Stimulated activated CD4-positive, alpha-beta T cell treated with anti-CD3 and anti-CD28 coated beads, Interleukin-1b, Interleukin-23, amount 100 ng/mL, for 24 hours (primary cell): ENCODE measurements around the gene REXO4.
A peak's percentile ranks its signal among the peaks of the same experiment; 100 is the strongest.
"Not testable (repeated sequence)": the region's sequence is repeated elsewhere in the genome, so short reads cannot be mapped to it uniquely, and the experiment has no call there.

Experiments used
- DNase-seq, 4 experiments: peaks; one replicate each; pipeline ENCODE4 v3.0.0-alpha.2; 2020; ENCODE audit warnings: low read depth in 4 of 4, low spot score in 1 of 4

The REXO4 gene

DNA sequence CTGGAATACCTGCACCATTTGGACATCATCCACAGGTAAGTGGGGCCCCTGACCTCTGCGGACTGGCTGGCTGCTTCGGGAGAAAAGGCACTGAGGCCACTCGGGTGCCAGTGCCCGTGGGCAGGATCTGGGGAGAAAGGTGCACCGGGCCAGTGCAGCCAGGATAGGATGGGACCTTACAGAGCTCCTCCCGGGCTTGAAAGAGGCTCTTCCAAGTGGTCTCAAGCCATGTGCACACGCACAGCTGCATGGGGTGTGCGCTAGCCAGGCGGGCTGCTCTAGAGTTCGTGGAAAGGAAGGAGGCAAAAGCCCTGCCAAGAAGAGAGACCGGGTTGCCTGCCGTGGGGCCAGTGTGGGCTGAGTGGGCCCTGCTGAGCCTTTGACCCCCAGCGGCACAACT, 28.2 kb downstream of the REXO4 start:
- no peak for DNase-seq

DNA sequence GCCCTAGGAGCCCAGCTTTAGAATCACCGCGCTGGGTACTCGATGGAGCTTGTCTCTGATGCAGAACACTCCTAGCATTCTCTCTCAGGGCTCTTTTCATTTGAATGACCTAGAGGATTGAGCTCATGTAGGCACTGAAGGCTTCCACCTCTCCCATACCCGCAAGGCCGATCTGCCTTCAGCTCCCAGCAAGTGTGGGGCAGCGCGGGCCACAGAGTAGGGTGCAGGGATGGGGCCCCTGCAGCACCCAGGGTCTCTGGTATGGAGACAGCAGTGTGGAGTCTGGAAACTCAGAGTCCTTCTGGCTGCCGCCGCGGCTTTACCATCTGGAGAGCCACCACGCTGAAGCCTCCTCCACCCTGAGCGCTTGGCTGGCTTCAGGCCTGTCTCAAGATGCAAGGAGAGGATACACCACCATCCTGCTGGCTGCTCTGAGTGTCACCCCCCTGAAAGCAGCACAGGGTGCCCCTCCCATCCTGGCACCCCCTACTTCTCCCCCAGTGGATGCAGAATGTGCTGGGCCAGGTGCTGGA, 28.7 kb downstream of the REXO4 start:
- no peak for DNase-seq

DNA sequence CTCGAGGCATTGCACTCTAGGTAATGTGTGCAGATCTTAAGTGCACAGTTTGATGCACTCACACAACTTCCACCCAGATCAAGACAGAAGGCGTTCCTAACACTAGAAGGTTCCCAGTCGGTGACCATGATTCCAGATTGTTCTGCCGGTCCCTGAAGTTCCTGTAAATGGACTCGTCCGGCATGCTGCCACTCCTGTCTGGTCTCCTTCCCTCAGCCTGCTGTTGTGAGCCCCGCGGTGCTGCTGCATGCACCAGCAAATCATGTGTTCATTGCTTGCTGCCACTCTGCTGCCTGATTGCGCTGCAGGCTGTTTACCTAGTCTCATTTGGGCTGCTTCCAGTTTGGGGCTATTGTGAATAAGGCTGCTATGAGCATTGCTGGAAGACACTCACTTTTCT, 30.1 kb downstream of the REXO4 start:
- no peak for DNase-seq

DNA sequence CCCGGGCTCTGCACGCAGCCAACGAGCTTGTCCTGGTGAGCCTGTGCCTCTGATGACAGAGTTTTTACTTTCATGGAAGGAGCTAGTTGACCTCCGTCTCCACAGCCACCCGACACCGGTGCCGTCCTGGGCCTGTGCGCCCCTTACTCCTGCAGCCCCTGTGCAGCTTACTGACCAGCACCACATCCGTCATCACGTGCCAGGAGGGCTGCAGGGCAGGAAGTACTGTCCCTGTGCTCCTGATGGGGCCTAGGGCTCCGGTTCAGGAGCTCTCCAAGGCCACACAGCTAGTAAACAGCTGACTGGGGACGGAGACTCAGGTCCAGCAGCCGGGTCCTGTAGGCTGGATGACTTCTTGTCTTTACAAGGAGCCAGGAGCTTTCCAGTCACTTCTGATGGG, 31.5 kb downstream of the REXO4 start:
- no peak for DNase-seq

DNA sequence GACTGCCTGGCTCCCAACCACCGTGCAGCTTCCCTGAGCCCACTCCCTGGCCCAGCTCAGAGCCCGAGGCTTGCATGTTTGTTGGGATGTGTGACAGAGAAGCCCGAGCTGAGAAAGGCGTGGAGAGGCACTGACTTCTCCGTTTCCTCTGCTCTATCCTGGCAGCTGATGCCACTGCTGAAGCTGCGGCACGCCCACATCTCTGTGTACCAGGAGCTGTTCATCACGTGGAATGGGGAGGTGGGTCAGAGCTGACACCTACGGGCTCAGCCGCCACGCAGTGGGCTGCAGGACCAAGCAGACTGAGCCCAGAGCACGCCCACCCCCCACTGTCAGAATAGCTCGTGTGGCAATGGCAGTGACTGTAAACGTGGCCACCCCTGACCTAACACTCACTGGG, 32.4 kb downstream of the REXO4 start:
- DNase-seq: no peak

DNA sequence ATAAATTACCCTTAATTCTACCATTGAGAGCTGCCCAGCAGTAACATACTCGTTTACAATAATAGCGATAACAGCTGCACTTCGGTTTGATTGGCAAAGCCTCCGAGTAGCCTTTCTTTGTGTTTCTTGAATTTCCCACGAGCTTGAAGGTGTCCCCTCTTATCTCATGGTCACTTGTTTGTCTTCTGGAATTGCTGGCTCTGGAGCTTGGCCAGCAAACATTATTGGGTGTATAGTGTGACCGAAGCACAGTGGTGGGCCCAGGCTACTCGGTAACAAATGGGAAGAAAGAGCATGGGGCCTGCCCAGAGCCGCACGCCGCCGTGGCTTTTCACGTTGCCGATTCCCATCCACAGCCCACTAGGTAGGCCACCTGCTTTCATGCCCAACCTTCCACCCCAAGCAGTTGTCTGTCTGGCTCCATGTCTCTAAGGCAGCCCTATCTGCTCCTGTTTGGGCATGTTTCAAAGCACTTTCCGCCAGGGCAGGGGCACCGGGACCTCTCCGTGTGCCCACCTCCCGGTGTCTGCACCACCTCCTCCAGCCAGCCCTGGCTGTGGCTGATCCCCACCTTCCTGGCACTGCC, 33.0 kb downstream of the REXO4 start:
- no peak for DNase-seq

DNA sequence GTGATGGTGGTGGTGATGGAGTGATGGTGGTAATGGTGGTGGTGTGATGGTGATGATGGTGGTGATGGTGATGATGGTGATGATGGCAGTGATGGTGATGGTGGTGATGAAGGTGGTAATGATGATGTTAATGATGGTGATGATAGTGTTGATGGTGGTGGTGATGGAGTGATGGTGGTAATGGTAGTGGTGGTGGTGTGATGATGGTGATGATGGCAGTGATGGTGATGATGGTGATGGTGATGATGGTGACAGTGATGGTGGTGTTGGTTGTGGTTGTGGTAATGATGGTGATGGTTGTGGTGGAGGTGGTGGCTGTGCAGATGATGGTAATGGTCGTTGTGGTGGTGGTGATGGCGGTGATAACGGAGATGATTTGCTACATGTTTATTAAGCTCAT, 34.4 kb downstream of the REXO4 start:
- DNase-seq: no peak

DNA sequence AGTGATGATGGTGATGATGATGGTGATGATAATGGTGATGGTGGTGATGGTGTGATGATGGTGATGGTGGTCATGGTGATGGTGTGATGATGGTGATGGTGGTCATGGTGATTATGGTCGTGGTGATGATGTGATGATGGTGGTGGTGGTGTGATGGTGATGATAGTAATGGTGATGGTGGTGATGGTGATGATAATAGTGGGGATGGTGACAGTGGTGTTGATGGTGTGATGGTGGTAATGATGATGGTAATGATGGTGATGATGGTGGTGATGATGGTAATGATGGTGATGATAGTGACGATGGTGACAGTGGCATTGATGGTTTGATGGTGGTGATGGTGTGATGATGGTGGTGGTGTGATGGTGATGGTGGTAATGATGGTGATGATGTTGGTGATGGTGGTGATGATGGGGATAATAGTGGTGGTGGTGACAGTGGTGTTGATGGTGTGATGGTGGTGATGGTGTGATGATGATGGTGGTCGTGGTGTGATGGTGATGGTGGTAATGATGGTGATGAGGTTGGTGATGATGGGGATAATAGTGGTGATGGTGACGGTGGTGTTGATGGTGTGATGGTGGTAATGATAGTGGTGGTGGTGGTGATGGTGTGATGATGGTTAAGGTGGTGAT, 35.2 kb downstream of the REXO4 start:
- DNase-seq: no peak

DNA sequence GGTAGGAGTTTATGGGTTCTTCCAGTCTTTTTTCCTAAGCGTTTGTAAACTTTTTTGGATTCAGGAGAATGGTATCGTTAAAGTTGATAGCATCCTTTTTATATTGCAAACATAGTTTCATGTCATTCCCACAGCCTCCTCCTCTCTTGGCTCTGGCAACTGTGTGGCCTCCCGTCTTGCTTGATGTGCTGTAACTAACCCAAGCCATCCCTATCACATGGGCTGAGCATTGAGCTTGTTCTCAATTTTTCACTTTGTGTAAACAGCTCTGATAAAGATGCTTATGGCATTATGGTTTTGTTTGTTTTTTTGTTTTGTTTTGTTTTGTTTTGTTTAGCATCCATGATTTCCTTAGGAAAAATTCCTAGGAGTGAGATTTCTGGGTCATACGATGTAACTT, 37.1 kb downstream of the REXO4 start:
- no peak for DNase-seq

DNA sequence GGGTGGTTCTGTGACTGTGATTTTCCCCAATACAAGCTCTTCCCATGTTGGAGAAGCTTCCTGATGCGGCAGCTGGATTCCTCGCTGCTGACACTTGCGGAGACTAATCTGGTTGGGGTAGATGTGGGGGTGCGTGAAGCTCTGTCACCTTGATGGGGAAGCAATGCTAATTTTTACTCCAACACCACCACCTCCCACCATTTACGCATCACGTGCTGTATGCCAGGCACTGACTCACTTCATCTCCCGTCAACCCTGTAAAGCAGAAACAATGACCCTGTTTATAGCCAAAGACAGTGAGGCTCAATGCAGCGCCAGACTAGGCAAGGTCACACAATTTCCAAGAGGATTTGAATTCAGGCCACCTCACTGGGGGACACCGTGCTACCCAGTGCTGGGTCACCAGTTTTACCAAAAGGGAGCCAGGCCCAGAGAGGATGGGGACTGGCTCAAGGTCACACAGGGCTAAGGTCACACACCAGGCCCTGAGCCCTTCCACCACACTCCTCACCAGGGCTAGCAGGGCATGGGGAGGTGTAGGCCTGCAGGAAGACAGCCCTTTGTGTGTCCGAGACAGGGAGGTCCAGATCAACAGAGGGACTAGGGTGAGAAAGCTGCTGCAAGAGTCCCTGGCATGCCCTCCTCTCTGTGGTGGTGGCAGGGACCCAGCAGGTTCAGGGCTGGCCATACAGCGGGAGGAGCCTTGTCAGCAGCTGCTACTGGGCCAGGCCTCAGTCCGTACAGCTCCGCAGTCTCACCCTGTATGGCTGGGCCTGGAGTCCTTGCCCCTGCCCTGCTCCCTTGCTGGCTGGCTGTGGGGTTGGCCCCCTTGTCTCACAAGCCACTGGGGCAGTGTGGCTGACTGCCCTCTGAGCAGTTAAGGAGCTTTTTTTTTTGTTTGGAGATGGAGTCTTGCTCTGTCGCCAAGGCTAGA, 38.4 kb downstream of the REXO4 start:
- no peak for DNase-seq

DNA sequence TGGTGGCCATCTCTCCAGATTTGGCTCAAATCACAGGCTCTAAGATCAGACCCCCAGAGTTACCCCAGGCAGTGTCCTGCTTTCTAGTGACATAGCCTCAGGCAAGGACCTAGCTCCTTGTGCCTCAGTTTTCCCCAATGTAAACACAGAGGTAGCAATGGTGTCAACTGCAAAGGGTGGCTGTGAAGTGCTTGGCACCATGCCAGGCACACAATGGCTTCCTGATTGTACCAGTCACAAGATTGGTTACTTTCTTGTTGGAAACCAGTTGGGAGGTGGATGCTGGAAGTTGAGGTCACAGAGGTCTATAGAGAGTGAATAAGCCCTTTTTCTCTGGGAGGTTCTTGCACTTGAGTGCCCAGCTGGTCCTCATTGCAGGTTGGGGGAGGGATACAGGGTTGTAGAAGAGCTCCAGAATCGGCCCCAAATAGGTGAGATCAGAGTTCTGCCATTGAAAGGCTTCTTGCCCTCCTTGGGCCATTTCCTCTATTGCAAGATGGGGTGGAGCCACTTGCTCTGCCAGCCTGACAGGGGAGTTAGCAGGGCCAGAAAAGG, 39.3 kb downstream of the REXO4 start:
- DNase-seq: no peak

DNA sequence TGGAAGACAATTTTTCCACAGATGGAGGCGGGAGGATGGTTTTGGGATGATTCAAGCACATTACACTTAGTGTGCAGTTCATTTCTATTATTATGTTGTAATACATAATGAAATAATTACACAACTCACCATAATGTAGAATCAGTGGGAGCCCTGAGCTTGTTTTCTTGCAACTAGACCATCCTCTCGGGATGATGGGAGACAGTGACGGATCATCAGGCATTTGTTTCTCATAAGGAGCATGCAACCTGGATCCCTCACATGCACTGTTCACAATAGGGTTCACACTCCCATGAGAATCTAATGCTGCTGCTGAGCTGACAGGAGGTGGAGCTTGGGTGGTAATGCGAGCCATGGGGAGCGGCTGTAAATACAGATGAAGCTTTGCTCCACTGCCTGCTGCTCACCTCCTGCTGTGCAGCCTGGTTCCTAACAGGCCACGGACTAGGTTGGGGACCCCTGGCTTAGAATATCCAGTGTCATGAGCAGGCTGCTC, 40.0 kb downstream of the REXO4 start:
- no peak for DNase-seq

DNA sequence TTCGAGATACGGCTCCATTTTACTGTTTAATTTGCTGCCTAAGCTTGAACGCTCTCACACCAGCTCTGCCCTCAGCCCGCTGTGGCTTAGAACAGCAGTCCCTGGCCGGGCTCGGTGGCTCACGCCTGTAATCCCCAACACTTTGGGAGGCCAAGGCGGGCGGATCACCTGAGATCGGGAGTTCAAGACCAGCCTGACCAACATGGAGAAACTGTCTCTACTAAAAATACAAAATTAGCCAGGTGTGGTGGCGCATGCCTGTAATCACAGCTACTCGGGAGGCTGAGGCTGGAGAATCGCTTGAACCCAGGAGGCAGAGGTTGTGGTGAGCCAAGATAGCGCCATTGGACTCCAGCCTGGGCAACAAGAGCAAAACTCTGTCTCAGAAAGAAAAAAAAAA, 40.5 kb downstream of the REXO4 start:
- DNase-seq: not testable (repeated sequence)

DNA sequence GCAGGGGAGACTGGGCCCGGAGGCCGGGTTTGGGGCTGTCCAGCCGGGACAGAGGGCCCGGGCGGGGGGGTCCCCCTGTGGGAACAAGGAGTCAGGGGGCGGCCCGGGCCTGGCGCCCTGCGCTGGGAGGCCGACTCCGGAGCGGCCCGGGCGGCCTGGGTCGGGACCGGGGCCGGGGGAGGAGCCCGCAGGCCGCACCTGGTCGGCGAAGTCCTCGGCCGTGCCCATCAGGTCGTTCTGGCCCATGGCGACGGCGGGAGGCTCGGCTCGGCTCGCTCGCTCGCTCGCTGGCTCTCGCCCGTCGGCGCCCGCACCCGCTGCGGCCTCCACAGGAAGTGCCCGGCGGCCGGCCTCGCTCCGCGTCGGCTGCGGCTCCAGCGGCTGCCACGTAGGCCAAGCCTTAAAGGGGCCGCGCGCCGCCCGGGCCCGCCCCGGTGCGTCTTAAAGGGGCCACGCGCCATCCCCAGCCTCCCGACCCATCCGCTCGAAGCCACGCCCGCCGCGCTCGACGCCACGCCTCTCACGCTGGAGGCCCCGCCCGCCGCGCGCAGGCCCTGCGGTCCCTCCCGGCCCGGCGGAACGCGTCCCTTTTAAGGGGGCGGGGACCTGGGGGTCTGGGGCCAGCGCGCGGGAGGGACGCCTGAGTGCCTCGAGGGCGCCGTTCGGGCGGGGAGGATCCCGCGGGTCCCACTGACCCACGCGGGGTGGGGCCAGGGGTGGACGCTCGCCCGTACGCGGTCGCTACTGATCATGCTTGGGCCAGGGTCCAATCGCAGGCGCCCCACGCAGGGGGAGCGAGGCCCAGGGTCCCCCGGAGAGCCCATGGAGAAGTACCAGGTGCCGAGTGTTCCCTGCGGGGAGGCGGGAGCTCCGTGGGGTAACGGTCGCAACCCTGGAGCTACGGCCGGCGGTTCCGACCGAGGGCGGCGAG, 41.8 kb downstream of the REXO4 start, which contains the start of the genes STKLD1 and SURF4:
Gene STKLD1, plus strand, starts transcription at position 643 of the 931 bp plus-strand sequence. Its CDS starts 108 bp downstream, at position 751.
Gene SURF4, minus strand, starts transcription at position 337 of the 931 bp plus-strand sequence. Its CDS starts 91 bp downstream, at position 246.
- peak; percentile 82 to 92 (median 90) for DNase-seq

DNA sequence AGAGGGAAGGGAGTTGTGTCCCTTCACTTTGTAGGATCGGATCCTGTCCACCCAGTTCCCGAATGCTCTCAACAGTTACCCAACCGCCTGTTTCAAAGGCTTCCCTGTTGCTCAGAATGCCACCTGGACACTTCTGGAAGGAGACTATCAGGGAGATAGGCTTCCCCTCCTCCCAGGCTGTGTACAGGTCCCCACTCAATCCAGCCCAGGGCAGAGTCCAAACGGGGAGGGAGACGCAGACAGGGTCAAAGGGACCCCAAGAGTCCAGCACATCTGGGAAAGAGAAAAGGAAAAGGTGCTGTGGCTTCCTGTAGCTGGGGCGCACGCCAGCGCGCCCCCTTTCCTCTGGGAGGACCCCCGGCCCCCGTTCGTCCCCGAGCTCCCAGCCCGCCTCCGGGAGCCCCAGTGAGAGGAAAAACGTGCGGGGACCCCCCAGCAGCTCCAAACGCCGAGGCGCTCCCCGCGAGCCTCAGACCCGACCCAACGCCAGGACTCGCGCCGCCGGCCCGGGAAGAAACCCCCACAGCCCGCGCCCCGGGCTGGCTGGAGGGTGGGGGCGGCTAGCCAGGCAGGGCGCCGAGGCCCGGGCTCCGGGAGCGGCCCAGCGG, 42.6 kb downstream of the REXO4 start:
- no peak for DNase-seq

DNA sequence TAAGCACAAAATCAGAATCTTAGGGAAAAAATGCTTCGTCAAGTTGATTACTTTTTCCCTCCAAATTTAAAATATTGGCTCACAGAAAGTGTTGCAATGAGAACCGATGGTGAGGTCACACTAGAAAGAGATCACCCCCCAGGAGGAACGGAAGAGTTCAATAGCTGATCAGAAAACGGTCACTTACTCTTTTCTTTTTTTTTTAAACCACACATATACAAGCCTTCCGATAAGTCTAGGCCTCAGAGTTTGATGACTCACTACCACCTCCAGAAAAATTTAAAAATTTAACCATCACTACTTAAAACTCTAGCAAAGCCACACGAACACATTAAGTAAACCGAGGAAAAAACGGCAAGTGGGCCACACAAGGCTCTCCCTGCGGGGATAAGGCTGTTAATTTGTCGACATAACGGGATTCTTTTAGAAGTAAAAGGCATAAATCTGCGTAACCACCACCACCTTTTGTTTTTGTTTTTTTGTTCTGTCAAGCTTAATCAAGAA, 43.1 kb downstream of the REXO4 start:
- DNase-seq: no peak

DNA sequence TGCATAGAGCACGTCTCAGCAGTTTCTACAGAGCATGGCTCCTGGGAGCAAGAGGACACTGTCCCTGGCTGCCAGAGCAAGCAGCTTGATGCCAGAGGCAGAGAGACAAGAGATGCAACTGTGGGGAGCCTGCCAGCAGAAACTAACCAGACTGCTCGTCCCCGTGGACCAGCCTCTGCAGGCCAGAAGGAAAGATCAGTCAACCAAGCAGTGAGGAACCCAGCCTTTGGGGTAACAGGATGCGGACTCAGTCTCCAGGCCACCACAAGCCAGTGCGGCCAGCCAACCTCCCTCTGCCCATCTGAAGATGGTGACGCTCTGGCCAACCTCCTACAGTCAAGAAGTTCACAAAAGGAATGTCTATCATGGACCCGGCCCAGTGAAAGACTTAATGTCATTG, 45.7 kb downstream of the REXO4 start:
- no peak for DNase-seq

DNA sequence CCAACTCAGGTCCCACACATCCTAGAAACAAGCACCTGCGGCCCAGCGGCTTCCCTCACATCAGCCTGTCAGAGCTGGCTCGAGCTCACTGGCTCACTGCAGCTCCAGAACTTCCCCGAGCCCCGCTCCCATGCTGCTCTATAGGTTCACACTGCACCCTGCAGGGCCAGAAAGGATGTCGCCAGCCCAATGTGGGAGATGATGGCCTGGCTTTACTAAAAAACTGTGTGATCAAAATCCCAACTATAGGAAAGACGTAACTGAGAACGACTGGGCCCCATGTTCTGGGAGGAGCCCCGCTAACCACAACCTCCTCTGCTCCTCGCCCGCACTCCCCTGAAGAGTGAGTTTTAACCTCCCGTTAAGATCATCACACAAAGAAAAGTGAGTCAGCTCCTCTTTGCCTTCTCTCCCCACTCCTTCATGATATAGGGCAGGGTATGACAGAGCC, 46.5 kb downstream of the REXO4 start:
- peak in 3 of 4 experiments; percentile 49 to 80 (median 67) for DNase-seq

DNA sequence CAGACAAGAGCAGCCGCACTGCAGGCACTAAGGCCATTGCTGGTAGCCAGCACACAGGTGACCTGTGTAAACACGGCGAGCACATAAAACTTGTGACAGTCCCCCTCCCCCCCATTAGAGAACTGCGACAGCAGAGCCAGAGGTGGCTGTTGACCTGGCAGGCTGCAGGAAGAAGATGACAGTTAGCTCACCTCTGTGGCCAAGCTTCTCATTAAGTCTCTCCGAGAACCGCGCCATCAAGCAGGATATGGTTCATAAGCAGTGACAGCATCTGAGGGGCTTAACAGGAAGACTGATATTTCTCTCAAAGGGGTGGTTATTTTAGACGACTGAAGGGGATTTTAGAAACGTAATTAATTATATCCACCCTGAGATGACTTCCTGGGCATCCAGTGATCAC, 47.1 kb downstream of the REXO4 start:
- no peak for DNase-seq
